HL-60 (cell line): ENCODE measurements around the gene POLG2.

Experiments
- CTCF ChIP-seq: IDR thresholded peaks from one replicate; pipeline ENCODE4 v1.5.1; 2011; ENCODE audit warnings: low read length, control low read depth, inconsistent platforms; ENCODE audit not compliant: insufficient read depth
- GABPA ChIP-seq: IDR thresholded peaks from 2 replicates; pipeline ENCODE4 v1.6.1; 2012; ENCODE audit warnings: low read depth
- POLR2AphosphoS5 ChIP-seq: IDR thresholded peaks from 2 replicates; pipeline ENCODE4 v1.6.1; 2012; ENCODE audit warnings: low read depth
- REST ChIP-seq: IDR thresholded peaks from 2 replicates; pipeline ENCODE4 v1.6.1; 2012; ENCODE audit warnings: low read depth; ENCODE audit not compliant: insufficient replicate concordance
- SPI1 ChIP-seq: IDR thresholded peaks from 2 replicates; pipeline ENCODE4 v1.6.1; 2012; ENCODE audit warnings: low read depth, mild to moderate bottlenecking, borderline replicate concordance

DNA sequence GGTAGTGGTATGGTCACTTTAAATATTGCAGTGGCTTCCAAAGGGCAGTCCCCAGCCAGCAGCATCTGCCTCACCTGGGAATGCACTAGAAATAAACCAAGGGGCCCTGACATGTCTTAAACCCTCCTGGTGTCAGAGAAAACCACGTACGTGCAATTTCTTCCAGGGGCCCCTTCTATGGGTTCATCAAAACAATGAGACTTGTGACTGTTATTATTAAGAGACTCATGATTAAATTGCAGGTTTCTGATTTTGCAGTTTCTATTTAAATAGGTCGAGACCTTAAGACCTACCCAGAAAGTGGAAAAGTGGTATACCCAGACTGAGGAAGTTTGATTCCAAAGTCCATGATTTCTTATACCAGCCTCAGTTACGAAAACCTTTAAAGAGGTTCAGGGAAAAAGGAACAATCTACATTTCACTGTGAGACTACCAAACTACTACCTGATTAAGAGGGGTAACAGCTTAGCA, 746 bp upstream of the POLG2 start:
- TF ChIP-seq CTCF (no peak), POLR2AphosphoS5 (no peak), REST (no peak), SPI1 (no peak), GABPA (no peak)
